Islet precursor cell (in vitro differentiated cells): ENCODE data around the gene PHLDA2.

Source experiments
- DNase-seq: peaks from one replicate; pipeline ENCODE4 v3.0.0-alpha.2; 2018

Gene PHLDA2

DNA sequence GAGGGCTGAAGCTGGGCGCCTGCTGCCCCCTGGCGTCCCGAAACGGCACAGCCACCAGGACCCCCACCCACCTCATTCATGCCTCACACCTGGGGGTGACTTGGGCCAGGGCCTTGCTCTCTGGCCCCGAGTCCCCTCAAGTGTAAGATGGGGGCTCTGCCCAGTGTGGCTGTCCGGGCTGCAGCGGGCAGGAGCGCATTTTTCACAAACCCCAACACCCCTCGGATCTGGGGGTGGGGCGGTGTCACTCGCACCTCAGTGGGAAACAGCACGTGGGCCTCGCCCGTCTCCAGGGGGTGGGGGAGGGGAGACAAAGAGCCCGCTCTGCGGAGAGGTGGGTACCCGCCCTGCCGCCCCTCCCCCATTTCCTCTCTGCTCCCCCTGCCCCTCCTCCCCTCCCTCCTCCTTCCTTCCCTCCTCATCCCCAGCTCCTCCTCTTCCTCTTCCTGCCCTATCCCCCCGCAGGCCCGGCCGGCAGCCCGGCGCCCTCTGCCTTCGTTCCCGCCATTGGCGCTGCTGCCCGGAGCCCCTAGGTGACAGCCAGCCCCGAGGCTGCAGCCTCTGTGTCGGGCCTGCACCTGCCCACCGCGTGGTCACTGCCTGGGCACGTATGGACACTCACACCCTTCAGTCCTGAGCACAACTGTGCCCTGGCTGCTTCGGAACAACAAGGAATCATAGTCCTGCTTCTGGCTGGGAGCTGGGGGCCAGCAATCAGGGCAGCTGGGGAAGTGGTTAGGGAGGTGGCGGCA is 36.8 kb downstream of the PHLDA2 start:
- DNase-seq = peak; percentile 81

DNA sequence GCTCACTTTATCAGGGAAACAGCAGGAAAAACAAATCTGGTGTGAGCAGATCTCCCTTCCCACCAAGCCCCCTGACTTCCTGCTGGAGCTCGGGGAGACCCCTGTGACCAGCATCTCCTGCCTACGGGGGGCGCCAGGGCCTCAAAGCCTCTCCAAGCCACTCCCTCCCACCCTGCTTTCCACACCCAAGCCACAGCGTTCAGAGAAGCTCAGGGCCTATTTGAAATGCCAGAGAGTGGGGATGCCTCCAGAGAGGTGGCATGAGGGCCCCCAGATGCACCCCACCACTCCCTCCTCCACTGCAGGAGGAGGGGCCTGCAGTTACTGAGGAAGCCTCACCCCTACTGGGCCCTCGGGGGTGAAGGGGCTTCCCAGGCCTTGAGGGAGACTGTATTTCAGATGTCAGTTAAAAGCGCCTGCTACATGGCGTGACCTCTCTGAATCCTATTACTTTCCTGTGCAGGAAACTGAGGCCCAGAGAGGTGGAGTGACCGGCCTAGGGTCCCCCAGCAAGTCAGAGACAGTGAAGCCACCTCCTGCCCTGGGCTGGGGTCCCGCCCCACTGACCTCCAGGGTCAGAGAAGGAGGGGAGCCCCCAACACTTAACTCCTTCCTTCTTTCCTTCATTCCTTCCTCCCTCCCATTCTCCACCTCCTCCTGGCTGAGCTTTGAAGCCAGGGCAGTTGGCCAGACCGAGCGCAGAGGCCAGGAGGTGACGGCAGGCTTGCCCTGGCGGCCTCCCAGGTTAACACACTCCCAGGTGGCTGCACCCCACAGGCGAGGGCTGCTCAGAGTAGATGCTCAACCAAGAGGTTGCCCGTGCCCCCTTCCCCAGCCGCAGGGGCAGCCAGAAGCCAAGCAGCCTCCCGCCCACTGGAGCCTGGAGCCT is 37.6 kb downstream of the PHLDA2 start:
- DNase-seq = peak; percentile 83

DNA sequence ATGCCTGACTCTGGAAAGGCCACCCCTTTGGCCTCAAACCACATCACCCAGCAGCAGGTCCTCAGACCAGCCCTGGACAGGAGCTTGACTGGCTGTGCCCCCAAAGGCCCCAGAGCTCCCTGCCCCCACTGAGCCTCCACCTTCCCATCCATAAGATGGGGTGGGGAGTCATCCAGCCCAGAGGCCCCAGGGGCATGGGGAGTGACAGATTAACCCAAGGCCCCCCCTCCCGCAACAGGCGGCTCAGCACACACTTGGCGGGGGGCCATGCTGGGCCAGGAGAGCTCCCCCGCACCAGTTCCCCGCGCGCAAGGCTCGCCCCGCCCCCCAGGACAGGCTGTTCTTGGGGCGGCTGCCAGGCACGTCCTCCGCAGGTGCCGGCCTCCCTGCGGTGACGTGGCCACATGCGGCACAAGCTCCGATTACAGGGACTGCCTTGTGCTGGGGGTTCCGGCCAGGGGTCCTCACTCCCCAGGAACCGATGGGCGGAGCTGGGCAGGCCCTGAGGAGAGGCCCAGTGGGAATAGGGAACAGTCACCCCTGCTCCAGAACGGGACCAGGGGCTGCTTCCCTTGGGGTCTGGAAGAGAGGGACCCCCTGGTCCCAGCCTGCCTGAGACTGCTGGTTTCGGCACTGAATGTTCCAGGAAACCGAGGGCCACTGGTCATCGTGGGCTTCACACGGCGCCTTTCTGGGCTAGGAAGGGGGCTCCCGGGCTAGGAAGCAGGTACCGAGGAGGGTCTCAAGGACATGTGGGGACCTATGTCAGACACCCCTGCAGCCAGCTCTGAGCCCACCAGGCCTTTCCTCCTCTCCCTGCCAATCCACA is 38.5 kb downstream of the PHLDA2 start:
- DNase-seq = no peak

DNA sequence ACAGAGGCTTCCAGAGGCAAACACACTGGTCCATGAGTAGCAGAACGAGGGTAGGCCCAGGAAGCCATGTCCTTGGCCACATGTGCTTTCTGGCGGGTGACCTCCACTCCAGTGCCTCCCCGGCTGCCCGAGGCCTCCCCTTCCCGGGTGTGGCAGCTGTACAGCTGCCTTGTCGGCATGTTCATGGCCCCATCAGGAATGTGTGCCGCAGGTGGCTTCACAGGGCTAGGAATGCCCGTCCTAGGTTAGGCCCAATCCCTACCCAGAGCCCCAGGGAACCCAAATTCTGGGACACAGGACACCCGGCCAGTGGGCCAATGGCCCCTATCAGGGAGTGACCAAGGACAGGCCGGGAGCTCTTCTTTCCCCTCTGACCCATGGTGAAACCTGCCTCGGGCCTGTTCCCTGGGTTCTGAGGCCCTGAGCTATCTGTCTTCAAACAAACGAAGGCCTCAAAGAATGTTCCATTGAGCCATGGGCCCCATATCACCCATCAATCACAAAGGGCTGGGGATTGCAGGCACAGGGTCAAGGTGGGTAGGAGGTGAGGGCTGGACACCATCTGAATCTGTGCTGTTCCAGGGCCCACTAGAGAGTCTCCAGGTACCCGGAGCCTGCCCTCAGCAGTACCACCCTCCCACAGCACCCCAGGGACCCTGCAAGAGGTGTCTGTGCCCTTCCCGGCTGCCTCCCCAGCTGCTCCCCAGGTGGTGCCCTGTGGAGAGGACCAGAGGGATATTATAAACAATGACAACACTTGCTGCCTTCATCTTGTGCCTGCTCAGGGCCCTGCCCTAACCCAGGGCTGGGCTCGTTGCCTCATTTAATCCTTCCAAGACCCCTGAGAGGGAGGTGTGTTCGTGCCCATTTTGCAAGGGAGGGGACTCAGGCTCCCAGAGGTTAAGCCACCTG is 39.6 kb downstream of the PHLDA2 start:
- DNase-seq = no peak

DNA sequence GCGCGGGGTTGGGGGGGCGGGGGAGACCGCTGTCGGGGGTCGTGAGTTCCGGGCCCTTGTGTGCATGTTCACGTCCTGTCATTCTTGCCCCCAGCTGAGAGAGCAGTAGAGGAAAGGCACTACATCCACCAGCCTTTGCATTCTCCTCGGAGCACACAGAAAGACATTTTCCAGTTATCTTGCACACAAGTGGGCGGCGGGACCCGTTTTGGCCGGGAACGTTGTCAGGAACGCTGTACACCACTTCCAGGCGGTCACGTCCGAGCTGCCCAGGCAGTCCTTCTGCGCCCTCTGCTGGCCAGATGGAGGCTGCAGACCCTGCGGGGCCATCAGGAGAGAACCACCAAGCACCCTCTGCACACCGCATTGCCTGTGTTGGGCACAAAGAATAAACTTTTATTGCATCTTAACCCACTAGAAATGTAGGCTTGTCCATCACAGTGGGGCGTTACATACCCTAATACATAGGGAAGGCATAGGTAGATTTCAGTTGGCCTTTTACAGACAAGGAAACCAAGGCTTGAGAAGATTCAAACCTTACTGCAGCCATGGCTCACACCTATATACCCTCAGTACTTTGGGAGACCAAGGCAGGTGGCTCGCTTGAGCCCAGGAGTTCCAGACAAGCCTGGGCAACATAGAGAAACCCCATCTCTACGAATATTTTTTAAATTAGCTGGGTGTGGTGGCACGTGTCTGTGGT is 40.8 kb downstream of the PHLDA2 start:
- DNase-seq = peak; percentile 95

DNA sequence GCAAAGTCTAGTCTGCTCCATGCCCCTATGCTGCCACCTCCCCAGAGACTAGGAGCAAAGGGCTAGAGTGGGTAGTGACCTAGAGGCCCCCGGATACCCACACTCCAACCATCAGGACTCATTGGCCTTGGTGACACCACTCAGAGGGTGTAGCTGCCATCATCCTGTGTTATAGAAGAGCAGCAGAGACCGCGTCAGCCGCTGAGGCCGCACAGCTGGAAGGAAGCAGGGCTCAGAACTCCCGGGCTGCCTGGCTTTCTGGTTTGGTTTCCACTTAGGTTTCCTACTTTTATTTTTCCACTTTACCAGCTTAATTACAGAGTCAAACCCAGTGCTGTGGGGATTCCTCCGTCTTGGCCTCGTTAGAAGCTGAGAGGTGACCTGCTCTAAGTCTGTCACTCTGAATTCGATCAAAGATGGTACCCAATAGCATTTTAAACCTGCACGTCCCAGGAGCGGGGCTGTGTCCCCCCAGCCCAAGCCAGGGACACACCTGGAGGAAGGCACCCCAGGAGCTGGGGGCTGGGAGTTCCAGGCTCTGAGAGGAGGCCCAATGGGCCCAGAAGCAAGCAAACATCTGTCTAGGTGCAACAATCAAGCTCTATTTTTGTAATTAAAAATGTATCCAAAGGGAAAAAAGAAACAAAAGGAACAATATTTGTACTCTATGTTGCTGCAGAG is 41.6 kb downstream of the PHLDA2 start:
- no peak for DNase-seq

DNA sequence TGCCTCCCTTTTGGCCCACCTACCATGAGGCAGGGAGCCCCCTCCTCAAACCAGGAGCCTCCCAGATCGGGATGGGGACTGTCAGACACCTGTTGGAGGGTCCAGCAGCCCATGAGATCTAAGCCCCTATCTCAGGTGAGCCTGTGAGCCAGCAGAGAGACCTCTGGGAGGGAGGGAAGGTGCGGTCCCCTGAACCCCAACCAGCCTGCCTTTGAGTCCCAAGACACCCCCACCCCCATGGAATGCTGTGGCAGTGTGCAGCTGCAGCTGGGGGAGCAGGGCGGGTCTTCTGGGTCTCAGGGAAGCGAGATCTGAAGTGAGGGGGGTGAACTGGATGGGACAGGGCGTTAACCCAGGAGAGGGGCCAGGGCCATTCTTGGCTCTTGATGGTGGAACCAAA is 42.3 kb downstream of the PHLDA2 start:
- DNase-seq = no peak

DNA sequence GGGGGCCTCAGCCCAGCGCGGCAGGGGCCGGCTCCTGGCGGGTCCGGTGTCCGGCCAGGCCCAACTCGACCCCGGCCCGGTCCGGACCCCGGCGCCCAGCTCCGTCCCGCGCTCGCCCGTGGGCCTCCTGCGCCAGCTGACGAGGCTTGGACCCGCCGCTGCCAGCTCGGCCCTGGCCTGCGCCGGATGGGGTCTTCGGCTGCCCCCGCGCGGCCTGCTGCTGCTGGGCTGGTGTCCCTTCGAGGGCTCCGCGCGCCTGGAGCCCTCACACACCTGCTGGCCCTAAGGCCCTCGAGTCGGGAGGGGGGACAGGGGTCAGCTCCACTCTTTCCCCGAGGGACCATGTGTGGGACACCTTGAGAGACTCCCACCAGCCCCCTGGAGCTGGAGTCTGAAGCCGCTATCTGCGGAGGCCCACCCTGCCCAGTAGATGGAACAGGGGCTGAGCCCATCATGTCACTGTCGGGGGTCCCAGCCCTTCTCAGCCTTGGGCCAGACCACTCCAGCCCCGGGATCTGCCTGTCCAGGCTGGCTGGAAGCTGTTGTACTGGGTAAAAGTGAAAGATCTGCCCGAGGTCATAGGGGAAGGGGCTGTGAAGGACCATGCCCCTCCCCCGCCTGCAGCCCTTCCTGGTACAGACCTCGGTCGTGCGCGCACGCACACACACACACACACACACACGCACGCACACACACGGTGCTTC is 42.9 kb downstream of the PHLDA2 start:
- DNase-seq = peak; percentile 85

DNA sequence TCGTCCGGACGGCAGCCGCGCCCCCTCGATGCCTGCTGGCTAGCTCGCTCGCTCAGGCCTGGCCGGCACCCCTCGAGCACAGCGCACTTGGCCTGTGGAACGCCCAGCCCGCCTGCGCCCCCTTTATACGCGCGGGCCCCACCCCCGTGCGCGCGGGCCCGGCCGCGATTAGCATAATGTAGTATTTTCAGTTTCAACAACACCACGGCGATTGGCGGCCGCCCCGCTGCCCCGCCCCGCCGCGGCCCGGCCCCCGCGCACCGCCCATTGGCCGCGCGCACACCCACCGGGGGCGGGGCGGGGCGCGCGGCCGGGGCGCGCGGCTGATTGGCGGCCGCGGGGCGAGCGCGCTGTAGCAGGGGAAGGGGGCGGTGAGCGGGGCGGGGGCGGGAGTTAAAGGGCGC is 43.5 kb downstream of the PHLDA2 start, which contains the start of gene CDKN1C:
TSS of gene CDKN1C (minus strand) at position 98 of the 404 bp plus-strand sequence. CDS start 319 bp downstream, outside the sequence.
- DNase-seq = peak; percentile 93

DNA sequence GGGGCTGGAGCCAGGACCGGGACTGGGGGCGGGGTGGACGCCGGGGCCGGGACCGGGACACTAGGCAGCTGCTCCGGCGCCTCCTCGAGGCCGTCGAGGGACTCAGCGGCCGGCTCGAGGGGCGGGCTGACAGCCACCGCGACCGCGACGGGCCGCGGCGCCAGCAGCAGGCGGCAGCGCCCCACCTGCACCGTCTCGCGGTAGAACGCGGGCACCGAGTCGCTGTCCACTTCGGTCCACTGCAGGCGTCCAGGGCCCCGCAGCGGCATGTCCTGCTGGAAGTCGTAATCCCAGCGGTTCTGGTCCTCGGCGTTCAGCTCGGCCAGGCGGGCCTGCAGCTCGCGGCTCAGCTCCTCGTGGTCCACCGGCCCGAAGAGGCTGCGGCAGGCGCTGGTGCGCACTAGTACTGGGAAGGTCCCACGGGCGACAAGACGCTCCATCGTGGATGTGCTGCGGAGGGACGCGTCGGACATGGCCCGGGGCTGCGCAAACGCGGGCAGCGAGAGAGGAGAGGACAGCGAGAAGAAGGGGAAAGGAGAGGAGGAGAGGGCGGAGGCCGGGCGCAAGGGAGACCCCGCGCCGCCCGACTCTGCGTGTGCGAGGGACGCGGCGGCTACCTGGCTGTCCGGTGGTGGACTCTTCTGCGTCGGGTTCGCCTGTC is 44.1 kb downstream of the PHLDA2 start:
- peak; percentile 81 for DNase-seq

DNA sequence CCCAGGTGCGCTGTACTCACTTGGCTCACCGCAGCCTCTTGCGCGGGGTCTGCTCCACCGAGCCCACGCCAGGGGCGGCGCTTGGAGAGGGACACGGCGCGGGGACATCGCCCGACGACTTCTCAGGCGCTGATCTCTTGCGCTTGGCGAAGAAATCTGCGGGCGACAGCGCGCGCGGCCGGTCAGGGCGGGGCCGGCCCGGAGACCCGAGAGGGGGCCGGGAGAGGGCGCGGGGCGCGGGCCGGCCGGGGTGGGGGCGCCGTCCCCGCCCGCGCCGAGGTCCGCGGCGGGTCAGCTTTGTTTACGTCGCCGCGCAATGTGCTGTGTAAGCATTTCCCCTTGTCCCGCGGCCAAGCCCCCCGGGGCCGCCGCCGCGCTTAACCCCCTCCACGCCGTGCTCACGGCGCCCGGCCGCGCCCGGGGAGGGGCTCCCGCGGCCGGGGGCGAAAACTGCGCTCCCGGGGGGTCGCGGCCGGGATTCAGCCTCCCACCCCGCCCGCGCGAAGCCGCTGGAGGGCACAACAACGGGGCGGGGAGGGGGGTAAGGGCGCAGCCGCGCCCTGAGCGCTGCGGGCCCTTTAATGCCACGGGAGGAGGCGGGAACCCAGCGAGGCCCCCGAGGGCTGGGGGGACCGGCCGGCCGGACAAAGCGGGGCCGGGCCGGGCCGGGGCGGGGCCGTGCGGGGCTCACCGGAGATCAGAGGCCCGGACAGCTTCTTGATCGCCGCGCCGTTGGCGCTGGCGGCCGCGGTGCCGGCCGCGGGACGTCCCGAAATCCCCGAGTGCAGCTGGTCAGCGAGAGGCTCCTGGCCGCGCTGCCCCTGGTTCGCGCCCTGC is 45.0 kb downstream of the PHLDA2 start:
- no peak for DNase-seq

DNA sequence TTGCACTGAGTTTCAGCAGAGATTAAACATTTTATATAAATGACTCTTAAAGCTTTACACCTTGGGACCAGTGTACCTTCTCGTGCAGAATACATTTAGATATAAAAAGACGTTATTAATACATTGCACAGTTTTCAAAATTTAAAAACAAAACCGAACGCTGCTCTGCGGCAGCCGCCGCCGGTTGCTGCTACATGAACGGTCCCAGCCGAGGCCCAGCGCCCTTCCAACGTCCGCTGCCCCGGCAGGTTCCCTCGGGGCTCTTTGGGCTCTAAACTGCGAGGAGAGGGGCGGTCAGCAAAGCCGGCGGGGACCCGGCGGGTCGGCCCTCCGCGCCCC is 45.6 kb downstream of the PHLDA2 start:
- DNase-seq = no peak

DNA sequence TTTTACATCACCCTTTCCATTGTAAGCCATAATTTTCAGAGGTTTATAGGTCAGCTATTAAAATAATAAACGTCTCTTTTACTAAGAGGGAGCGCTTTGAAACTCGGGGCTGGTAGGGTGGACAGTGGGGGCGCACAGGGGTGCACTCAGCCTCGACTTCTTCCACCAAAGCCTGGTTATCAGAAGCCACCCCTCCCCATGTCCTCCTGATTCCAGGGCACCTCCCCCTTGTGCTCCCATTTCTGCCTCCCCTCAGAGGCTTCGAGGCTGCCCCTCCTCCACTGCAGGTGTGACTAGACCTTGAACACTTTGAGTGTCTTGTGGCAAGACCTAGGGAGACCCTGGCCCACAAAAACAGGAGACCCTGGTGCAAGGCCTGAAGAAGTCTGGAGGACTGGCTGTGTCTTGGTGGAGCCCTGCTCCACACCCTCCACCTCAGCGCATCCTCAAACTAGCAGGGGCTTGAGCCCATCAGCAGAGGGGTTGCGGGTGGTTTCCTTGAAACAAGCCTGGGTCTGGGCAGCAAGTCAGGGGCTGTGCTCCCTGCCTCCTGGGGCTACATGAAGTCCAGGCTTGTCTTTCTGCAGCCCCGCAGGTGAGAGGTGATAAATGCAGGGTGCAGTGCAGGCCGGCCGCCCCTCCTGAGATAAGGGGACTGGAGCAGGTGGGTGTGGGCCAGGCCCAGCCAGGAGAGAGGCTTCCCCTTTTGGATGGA is 46.7 kb downstream of the PHLDA2 start:
- DNase-seq = no peak

DNA sequence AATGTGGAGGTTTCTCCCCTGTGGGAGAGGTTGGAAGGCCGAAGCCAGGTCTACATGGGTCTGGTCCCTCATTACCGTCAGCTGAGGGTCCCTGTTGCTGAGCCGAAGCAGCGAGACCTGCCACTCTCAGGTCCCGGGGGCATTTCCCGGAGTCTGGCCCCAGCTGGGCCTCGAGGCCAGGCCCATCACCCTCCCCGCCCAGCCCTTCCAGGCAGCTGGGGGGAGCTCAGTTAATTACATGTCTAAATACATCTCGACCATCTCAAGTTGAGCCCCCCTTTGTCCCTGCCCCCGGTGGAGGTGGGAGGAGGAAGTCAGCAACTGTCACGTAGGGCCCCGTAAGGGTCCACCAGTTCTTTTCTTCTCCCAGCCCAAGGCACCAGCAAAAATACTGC is 47.2 kb downstream of the PHLDA2 start:
- DNase-seq = no peak

DNA sequence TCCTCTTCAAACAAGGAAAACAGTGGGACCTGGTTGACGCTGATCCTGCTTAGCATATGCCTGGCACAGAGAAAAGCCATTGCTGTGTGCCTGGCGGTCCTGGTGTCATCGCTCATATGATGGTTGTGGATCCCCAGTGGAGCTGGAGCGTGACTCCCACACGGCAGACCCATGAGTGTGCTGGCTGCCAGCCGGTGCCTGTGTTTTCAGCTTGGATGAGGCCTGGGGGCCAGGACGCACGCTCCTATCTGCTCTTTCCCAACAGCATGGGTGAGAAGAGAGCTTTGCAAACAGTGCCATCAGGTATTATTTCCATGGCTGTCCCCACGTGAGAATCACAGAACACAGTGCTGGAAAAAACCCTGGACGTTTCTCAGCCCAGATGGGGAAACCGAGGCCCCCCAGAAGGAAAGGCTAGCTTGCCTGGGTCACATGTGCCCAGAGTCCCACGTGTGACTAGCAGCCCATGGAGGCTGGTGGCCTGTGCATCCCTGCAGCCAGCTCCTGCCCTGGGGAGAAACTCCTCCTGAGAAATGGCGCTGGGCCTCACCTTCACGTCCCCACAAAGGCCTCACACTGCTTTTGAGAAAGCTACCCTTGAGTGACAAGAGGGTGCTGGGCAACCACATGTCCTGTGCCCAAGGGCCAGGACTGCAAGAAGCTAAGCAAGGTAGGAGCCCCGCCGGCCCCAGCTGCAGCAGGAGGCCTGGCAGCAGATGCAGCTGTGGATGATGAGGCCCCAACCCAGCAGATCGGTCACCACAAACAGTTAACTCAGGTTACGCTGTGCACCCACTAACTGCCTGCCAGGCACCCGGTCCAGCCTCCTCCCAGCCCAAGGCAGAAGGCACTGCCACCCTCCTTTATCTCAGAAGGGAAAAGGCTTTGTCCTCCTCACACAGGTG is 47.9 kb downstream of the PHLDA2 start:
- no peak for DNase-seq

DNA sequence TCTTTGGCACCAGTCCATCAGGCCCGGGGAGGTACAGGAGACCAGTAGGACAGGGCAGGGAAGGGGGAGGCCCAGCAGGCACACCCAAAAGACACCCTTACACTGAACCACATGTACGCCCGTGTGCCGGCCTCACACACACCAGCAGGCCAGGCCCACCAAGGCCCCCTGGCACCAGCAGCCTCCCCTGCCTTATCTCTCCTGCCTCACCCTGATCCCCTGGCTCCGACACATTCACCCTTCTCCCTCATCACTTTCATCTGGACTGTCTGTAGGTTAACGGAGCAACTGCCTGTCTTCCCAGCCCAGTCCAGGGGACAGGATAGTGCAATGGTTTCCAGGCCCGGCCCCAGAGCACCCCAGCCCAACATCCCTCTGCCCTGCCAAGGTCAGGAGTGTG is 48.6 kb downstream of the PHLDA2 start:
- DNase-seq = no peak

DNA sequence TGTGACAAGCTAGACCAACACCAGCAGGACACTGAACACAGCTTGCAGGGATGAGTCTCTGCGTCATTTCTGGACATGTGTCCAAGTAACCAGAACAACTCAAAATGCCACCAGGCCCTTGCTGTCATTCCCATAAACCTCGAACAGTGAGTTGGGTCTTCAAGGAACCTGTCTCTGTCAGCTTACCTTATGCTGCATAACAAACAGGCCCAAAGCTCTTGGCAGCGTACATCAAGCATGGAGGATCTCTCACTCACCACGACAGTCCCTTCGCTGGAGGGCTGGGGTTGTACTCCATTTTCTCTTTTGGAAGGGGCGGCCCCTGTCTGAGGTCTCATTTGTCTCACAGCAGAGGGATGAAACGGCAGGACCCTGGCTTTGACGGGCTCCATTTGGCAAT is 50.4 kb downstream of the PHLDA2 start:
- DNase-seq = no peak
